ENCODE results near the gene KRT72.

GRCh38 chr12:52613384-52614030, 12.2 kb upstream of the KRT72 start:
- TF ChIP-seq CTCF (IDR thresholded peaks at IDR 0.05), result no peak
- TF ChIP-seq POLR2A (IDR thresholded peaks at IDR 0.05), result no peak

Measured in breast epithelium (tissue), 3 donors.